Measurements from ENCODE around the gene CD47. TPM values are rescaled to one million over a fixed set of nuclear protein-coding genes. Genes with fewer than 3 reads are reported as not detected.

CD47 gene
- total and polyA plus RNA-seq, 10 of the 15 experiments (the other 5 are each of a cell fraction or from before 2014, with no cell fraction given) = 22.9 to 175 (median 81.1) TPM

DNA sequence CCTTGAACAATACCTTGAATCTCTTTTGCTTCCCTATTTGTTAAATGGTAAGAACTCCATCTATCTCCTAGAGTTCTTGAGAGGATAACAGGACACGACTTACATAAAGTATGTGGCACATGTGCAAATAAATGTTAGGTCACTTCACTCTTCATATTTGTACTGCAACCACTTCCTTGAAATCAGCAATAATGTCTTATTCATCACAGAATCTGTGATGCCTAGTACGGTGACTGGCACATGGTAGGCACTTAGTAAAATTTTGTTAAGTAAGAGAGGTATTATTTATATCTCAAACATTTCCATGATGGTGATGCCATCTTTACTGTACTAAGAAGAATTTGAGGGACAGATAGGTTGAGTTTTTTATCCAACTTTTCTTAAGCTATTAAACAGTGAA, 14.3 kb downstream of the CD47 start (continued):
- TF ChIP-seq E2F8 (IDR thresholded peaks at IDR 0.05; ENCODE audit: low read depth, partially characterized antibody) (no peak), KAT2A (conservative IDR thresholded peaks at IDR 0.05; ENCODE audit: control insufficient read depth, low read depth, low read length) (no peak), SUZ12 (IDR thresholded peaks at IDR 0.05; ENCODE audit: unreplicated experiment) (no peak), CREB1 (IDR thresholded peaks at IDR 0.05; ENCODE audit: low read depth) (no peak)

GRCh38 chr3:108073764-108074431, 16.9 kb downstream of the CD47 start:
- Histone ChIP-seq H3K9me3 (replicated peaks; ENCODE audit: control insufficient read depth, insufficient read depth, low read length) (no peaks in the 10 kb centered on the region), H3K4me3 (no peak overlapping the region), H3K36me3 (ENCODE audit: control insufficient read depth in 2 of 2, insufficient read depth in 2 of 2, low read length in 1 of 2) (peaks cover 0 to 22% of the 10 kb centered on the region in 2 experiments), H3K9ac (ENCODE audit: control insufficient read depth, insufficient read depth, low read length) (no peak overlapping the region), H4K20me1 (ENCODE audit: control insufficient read depth, insufficient read depth) (peaks cover 2% of the 10 kb centered on the region; the same call in 1 of the 2 replicates), H2AFZ (ENCODE audit: control insufficient read depth, low read depth, low read length) (no peak overlapping the region), H3K4me1 (ENCODE audit: control insufficient read depth, insufficient read depth, low read length) (no peaks in the 10 kb centered on the region), H3K27ac (ENCODE audit: control insufficient read depth, insufficient read depth) (no peak overlapping the region), H3K79me2 (ENCODE audit: control insufficient read depth, insufficient read depth, low read length) (peaks cover 79% of the 10 kb centered on the region), H3K4me2 (ENCODE audit: control insufficient read depth, insufficient read depth) (no peak overlapping the region), H3K27me3 (replicated peaks in 1 of 2; ENCODE audit: control insufficient read depth in 2 of 2, insufficient read depth in 2 of 2, low read length in 1 of 2) (no peaks in the 10 kb centered on the region)
- SMC1A ChIA-PET (ENCODE audit: uncharacterized antibody, unreplicated experiment) = interaction anchor here (0.5 to 2.9 kb wide), 7 partner anchors 10 to 245 kb away, joined by 3 to 20 read pairs (median 4); no protein-coding TSS in a partner anchor
- RAD21 ChIA-PET (ENCODE audit: unreplicated experiment) = interaction anchor here (1.2 to 1.3 kb wide), 2 partner anchors 12 to 13 kb away, joined by 3 read pairs; no protein-coding TSS in a partner anchor
- FAIRE-seq (no peak), DNase-seq (ENCODE audit: low read depth, low spot score) (no peak), ATAC-seq (no peak)
- 77% methylated on average over 5 of the region's 5 CpGs for WGBS (ENCODE audit: insufficient coverage, insufficient replicate concordance, low lambda C conversion rate, missing lambda C conversion rate)
- intact Hi-C loops (cut with micrococcal nuclease; ENCODE audit: unreplicated experiment) = no loop called here
- BruUV-seq (replicated peaks) = no TSS peak
- in situ Hi-C loops (cut with MboI) = no loop called here
- CTCF ChIA-PET = interaction anchor here (0.6 kb wide), 1 partner anchor 404 kb away, joined by 3 read pairs; no protein-coding TSS in a partner anchor
- POLR2A ChIA-PET = interaction anchor here (0.6 kb wide), 1 partner anchor 223 kb away, joined by 6 read pairs; no protein-coding TSS in a partner anchor
- TF ChIP-seq RB1 (IDR thresholded peaks at IDR 0.05; ENCODE audit: borderline replicate concordance) (no peak), E4F1 (IDR thresholded peaks at IDR 0.05; ENCODE audit: borderline replicate concordance, partially characterized antibody) (no peak), CEBPB (IDR thresholded peaks at IDR 0.05; ENCODE audit: borderline replicate concordance in 1 of 2, low read depth in 2 of 2, low read length in 2 of 2) (no peak), RCOR1 (conservative IDR thresholded peaks at IDR 0.05; ENCODE audit: low read depth, low read length) (no peak), PKNOX1 (IDR thresholded peaks at IDR 0.05) (no peak), TARDBP (IDR thresholded peaks at IDR 0.05; ENCODE audit: borderline replicate concordance) (no peak)
